ENCODE measurements around the gene MAP3K1.
A peak's percentile ranks its signal among the peaks of the same experiment; 100 is the strongest.
"Not testable (repeated sequence)": the region's sequence is repeated elsewhere in the genome, so short reads cannot be mapped to it uniquely, and the experiment has no call there.

Gene MAP3K1
- 150 to 697 (median 454) reads per million in 3 experiments for total RNA-seq

DNA sequence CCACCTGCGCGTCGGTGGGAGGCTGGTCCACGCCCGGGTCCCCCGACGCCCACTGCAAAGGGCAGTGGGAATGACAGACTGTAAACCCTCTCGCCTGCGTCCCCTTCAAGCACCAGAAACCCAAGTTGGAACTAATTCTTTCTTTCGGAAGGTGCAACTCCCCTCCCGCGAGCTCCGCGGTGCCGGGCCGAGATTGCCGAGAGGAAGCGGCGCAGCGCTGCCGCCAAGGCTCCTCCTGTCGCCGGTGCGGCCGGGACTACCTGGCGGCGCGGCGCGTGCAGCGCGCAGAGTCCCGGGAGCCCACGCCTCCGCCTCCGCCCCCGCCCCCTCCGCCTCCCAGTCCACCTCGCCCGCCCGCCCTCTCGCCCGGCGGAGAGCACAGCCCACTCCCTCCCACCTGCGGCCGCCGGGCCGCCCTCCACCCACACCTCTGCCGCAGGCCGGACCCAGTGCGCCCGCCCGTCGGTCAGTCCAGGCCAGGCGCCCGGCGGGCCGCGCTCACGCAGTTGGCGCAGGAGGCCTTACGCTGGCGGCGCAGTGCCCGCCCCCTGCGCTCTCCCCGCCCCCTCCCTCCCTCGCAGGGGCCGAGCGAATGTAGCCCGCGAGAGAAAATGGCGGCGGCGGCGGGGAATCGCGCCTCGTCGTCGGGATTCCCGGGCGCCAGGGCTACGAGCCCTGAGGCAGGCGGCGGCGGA, at the start of gene MAP3K1:
TSS of gene MAP3K1 (plus strand) at position 587 of the 695 bp plus-strand sequence. CDS start at position 612, 25 bp downstream.
- peak; percentile 83 for DNase-seq

DNA sequence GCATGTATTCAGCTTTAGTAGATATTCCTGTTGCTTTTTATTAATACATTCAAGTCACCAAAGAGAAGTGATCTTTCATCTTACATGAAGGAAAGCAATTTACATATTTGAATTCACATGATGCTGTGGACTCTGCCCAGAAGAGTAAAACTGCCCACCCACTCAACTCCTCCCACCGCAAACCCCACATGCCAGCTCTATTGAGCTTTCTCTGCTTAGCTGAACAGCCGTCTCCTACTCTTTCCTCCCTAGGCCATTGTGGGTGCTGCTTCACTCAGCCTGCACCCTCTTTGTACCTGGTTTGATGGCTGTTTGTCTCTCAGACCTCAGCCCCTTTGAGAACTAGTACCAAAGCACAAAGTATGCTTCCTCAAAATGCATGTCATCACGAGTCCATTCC, 48.4 kb upstream of the MAP3K1 start:
- DNase-seq: no peak

DNA sequence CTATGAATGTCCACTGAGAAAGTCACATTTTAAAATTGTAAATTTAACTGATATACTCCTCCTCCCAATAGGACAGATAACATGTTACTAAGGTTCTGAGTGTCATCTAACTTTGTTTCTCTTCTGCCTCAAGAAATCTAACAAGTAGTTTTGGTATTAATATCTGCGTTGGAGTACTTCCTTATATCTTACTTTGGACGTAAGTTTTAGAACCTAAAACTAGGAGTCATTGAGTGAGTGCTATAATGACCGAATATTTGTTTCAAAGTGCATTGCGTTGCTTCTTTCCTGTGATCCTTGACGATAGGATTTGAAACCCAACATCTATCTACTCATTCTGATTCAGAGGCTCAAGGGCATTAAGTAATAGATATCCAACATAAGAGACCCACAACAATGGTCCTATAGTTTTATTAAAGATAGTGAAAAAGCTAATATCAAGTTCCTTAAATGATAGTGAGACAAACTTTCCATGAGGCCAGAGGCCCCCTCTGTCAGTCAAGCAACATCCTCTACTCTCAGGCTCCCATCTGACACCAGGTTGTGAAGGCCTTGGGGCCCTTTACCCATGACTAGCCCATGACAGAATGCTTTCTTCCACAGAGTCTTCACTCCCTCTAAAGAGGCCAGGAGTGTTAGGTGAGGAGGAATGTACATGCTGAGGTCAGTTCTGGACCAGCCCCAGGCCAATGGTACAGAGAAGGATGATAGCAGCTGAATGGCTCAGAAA, 45.3 kb upstream of the MAP3K1 start:
- no peak for DNase-seq

DNA sequence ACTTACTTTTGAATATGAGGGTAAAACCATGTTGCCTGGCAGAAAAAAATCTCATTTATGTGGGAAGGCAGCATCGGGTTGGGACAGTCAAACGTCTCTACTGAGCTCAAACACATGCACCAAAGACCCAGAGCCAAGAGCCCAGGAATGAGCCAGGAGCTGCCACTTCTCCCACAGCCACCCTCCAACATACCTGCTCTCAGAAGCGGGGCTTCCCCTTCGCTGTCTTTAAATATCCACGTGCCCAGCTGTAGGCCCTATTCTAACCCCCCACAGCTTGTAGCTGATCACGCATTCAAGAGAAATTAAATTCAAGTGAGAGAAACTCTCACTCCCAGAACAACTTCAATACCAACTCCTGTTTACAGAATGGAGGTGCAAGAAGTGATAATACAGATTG, 42.6 kb upstream of the MAP3K1 start:
- DNase-seq: no peak

DNA sequence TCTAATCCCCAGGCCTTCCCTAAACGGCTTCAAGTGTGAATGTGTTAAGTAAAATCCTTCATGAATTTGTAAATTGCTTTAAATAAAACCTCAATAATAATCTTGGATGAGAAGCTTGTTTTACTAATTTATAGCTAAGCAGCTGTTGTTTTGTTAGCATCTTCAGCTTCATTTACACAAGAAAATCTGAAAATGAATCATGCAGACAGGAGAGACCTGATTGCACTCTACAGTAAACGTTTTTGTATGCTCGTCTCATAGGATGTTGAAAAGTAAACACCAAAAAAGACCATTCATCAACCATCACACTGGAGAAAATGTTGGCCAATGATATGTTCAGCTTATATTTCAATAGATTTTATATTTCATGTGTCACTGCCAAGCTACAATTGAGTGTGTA, 40.4 kb upstream of the MAP3K1 start:
- DNase-seq: no peak

DNA sequence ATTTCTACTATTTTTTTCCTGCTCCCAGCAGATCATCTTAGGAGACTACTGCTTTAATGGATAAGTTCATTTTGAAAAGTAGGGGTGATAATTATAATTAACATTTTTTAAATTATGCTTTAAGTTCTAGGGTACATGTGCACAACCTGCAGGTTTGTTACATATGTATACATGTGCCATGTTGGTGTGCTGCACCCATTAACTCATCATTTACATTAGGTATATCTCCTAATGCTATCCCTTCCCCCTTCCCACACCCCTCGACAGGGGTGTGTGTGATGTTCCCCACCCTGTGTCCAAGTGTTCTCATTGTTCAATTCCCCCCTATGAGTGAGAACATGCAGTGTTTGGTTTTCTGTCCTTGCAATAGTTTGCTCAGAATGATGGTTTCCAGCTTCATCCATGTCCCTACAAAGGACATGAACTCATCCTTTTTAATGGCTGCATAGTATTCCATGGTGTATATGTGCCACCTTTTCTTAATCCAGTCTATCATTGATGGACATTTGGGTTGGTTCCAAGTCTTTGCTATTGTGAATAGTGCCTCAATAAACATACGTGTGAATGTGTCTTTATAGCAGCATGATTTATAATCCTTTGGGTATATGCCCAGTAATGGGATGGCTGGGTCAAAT, 39.0 kb upstream of the MAP3K1 start:
- DNase-seq: not testable (repeated sequence)

DNA sequence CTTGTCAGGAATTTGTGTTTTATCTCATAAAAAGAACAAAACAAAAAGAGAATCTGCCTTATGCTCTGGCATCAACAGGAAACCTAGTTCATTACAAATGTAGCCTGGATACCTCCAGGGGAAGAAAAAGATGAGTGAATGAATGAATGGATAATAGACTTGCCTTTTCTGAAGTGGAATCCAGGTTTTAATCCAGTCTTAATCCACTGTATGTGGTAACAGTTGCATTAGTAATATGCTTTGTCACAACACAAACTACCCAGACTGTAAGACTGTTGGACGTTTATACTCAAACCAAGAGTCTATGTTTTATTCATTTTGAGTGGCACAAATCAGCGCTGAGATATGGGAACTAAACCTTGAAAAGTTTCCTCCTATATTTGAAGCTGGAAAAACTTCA, 32.1 kb upstream of the MAP3K1 start:
- no peak for DNase-seq

DNA sequence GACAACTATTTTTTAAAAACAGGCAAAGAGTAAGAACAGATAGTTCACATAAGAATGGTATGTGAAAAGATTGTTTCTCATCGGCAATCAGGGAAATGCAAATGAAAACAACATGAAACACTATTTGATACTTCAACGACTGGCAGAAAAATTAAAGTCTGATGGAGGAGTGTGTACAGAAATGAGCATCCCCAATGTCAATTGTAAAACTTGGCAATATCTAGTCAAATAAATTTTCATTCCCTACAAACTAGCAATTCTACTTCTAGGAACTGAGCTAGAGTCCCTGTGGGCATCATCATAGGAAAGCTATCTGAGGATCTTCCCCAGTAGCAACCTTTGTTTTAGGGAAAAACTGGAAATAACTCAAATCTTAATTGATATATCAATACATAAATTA, 29.0 kb upstream of the MAP3K1 start:
- no peak for DNase-seq

DNA sequence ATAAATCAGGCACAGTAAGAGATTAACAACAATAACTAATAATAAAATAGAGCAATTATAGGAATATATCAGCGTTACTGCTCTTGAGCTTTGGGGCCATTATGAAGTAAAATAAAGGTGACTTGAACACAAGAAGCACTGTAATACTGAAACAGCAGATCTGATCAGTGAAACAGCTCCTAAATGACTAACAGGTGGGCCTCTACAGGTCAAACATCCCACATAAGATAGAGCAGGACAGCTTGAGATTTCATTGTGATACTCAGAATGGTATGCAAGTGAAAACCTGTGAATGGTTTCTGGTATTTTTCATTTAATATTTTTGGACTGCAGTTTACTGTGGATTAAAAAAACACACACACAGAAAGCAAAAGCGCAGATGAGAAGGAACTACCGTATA, 24.0 kb upstream of the MAP3K1 start:
- DNase-seq: no peak

DNA sequence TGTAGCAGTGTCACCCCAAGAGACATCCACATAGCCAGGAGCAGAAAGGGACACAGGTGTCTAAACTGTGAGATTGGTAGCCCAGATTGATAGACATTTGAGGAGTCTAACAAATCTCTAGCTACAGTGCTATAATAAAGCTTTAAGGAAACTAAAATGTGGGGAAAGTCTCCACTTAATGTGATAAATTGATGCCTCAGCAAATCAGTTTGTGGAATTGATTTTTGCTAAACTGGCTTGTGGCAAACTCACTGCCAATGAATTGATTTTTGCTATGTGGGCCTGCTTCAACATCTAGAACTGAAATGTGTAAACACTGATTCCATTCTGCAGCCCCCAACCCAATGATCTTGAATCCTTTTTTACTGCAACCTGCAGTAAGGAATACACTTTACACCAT, 16.8 kb upstream of the MAP3K1 start:
- DNase-seq: no peak

DNA sequence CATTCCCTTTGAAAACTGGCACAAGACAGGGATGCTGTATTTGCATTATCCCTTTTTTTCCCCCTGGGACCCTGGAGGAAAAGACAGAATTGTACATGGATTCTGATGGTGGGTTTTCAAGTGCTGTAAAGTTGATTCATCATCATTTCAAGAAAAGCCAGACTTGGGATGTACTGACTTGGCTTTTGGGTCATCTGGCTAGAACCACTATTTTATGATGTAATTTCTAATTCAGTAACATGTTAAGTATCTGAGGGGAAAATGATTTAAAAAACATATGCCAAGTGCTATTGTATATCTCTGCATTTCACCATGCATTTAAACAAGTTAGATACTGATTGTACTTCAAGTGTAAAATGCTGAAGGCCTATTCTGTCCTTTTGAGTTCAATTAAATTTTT, 15.2 kb upstream of the MAP3K1 start:
- DNase-seq: no peak

DNA sequence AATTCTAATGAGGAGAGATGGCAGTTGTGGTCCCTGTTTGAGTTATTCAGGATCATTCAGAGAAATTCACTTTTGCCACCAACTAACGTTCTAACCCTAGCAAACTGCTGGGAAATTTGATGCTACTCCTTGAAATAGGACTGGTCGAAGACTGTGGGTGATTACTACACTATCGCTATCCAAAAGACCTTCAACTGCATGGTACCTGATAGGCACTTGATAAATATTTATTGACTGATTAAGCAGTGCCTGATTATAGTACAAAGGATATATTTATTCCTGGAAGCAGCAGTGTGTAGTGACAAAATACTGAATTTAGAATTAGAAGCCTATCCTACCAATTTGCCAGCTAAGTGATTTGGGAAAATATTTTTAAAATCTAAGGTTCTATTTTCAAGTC, 14.1 kb upstream of the MAP3K1 start:
- DNase-seq: no peak

DNA sequence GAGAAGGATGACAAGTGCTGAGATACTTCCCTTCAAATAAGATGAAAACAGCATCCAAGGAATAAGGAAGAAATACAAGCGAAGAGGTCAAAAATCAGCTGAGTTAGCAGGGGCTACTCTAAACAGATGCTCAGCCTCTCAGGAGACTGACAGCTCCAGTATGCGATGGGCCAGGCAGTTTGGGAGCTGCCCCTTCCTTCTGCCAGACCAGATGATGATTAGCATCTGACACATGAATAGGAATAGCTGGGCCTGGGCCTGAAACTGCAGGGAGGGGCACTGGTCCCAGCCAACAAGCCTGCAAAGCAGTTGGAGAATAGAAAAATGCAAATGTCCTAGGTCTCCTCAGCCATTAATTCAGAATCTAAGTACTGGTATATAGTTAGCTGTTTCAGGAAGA, 13.1 kb upstream of the MAP3K1 start:
- DNase-seq: no peak

DNA sequence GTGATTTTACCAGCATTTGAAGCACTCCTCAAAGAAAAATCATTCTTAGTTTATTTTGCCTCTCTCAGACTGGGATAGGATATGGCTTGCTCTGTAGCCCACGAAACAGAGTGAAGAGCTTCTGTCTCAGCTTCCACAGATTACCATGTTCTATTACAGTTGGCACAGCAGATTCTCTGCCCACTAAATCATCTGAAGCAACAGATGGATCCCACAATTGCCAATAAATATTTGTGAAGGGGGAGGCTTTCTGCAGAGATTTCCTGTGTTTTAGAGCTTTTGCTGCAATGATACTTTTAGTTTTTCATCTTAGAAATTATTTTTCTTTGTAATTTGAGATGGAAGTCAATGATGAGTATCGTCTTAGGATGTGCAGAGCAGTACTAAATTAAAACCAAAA, 12.3 kb upstream of the MAP3K1 start:
- DNase-seq: no peak

DNA sequence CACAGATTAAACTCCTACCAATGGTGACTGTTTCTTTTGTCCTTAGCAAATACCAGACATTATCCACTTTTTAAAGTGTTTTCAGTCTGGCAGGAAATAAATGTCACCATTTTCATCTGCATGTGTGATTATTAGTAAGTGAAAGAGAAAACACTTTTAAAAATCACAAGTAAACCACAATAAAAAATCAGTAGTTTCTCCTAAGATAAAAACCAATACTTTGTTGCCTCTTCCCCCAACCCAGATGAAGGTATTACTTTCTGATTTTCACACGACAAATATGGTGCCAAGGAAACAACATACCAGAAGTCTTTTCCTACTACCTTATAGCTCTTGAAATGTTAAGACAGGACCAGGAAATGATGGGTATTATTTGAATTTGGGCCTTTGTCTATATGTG, 11.5 kb upstream of the MAP3K1 start:
- no peak for DNase-seq

DNA sequence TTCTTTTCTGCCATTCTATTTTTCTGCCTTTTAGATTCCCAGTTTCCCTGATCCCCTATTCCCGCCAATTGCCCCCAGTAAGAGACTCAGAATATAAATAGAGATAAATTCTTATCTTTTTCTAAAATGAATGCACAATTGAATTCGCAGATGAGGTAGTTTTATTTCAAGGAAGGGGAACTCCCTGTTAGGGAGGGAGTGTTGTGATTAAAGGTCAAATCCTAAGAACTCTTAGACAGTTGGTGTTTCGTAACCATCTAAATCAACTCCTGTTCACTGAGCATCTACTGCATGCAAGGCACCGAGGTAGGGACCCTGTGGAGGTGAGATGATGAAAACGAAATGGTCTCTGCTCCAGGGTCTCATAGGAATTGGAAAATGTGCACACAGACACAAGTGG, 7.7 kb upstream of the MAP3K1 start:
- no peak for DNase-seq

DNA sequence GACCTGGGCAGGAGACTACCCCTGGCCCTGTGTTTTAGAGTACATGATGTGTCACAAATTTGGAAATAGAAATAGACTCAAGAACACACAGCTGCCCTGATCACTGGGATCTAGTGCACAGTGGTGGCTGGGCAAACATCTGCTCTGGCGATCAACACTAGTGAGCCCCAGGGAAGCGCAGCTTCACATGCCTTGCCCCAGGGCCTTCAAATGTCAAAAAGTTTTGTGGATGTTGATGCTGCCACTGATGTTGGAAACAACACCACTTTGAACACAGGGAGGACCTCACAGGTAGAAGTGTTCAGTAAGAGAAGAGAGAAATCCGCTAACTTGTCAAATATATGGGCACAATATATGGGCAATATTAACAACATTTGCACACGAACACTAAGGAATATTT, 7.1 kb upstream of the MAP3K1 start:
- no peak for DNase-seq

DNA sequence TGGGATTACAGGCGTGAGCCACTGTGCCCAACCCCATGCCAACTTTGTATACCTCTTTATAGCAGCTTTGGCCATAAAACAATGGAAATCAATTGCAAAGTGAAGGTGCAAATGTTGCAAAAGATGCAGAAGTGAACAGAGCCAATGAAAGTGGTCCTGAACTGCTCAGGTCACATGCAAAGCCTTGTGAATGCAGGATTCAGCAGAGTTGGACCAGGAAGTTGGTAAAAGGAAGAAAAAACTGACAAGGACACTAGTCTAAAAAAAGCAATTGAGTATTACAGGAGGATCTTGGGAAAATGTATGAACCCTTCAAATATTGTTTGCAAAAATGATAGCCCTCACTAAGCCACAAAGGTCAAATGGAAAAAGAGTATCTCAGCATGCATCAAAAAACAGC, 4.5 kb upstream of the MAP3K1 start:
- DNase-seq: no peak

DNA sequence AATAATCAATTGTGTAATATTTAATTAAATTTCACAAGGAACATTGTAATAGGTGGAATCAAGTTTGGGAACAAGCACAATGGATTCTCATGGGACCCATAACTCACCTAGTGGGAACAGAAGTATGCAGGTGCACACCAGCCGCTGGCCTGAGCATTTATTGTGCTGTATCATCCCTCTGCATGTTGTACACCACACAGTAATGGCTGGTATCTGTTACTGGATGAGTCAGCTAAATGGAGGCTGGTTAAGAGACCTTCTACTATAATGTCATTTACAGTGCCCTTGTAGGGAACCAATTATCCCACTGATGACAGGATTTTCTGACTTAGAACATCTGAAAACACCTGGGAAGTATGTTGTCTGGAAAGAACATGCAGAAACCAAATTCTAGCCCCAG, 3.2 kb upstream of the MAP3K1 start:
- DNase-seq: no peak

DNA sequence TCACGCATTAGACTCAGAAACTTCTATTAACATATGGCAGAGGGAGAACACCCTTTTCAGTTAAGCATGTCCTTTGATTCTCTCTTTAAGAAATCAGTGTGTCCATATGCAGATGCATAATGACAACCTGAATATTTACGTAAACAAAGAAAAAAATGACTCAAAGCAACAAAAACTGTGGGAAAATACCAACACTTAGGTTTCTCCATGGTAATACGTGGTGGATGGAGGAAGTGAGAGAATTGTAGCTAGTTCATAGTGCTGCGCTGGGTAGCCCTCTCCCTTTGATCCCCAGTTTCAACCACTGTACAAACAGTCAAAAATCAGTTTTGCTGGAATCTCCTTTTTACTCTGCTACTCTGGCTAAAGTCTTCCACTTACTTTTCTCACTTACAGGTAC, 2.0 kb upstream of the MAP3K1 start:
- DNase-seq: no peak

DNA sequence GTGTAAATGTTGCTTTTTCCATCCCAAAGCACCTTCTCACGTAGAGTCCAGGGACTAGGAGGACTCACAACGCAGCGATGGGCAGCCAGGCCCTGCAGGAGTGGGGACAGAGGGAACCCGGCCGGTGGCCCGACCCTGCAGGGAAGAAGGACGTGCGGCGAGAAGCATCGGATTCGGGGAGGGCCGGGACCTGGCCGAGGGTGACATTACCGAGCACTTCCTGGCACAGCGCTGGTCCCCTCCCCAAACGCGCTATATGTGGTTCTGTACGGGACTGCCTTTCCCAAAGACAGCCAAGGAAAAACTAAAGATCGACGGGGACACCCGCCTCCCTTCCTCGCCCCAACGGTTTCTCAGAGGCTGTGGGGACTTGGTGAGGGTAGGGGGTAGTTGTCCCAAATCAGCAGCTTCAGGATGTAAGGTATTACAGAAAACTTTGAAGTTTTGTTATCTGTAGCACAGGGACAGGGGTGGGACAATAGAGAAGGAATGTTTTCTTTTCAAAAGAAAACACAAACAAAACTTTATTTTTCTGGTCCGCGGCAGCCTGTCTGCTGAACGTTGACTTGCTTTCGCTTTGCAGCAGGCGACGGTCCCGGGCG, 887 bp upstream of the MAP3K1 start:
- DNase-seq: no peak

DNA sequence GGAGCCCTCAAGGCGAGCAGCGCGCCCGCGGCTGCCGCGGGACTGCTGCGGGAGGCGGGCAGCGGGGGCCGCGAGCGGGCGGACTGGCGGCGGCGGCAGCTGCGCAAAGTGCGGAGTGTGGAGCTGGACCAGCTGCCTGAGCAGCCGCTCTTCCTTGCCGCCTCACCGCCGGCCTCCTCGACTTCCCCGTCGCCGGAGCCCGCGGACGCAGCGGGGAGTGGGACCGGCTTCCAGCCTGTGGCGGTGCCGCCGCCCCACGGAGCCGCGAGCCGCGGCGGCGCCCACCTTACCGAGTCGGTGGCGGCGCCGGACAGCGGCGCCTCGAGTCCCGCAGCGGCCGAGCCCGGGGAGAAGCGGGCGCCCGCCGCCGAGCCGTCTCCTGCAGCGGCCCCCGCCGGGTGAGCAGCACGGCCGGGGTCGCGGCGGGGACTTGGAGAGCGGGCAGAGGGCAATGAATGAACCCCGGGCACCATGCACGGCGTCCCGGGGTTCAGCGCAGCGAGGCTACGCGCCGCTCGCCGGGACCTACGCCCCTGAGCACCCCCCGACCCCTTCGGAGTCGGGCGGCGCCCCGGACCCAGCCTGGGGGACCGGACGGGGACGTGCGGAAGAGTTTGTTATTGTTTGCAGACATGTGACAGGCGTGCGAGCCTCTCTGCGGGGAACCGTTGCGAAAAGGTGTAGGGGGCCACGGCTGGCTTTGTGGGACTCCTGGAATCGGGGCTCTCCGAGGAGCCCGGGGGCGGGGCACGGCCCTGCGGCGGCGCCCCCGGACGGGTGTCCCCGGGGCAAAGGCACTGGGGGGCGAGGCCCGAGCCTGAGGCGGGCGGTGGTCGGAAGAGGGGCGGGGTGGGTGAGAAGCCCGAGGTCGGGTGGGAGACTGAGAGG, 553 bp downstream of the MAP3K1 start:
- peak; percentile 44 for DNase-seq
